K562 (cell line): Measurements from ENCODE around the gene IMP4. TPM values are rescaled to one million over a fixed set of nuclear protein-coding genes. Genes with fewer than 3 reads are reported as not detected.

ENCODE experiments used
- ARID1B ChIP-seq: fragments of 450-650 bp; IDR thresholded peaks from 2 replicates; pipeline ENCODE4 v1.6.1; 2016; ENCODE audit warnings: antibody characterized with exemption, mild to moderate bottlenecking, inconsistent platforms
- ATF1 ChIP-seq, 2 experiments: fragments of 450-650 bp in 1 of 2; IDR thresholded peaks; 2 replicates each; pipeline ENCODE4 v1.6.1; 2016; ENCODE audit warnings: missing compliant biosample characterization in 1 of 2, missing genetic modification characterization in 1 of 2
- CC2D1A ChIP-seq: fragments of 450-650 bp; IDR thresholded peaks from 2 replicates; pipeline ENCODE4 v1.6.1; 2017; ENCODE audit warnings: mild to moderate bottlenecking
- CREB1 ChIP-seq, 2 experiments: sonication (generic) in 1 of 2; formaldehyde crosslinking in 1 of 2; IDR thresholded peaks; 2 replicates each; pipeline versions ENCODE4 v1.6.1 to v1.8.0; 2012 to 2022; ENCODE audit warnings: inconsistent platforms in 1 of 2, mild to moderate bottlenecking in 1 of 2, missing genetic modification reagents in 1 of 2, moderate library complexity in 1 of 2
- E2F6 ChIP-seq, 2 experiments: IDR thresholded peaks; 2 replicates each; pipeline ENCODE4 v1.6.1; 2011; ENCODE audit warnings: borderline replicate concordance in 1 of 2, control low read depth in 1 of 2, low read depth in 1 of 2, low read length in 1 of 2, mild to moderate bottlenecking in 1 of 2, mixed read lengths in 1 of 2, moderate library complexity in 1 of 2; ENCODE audit not compliant: insufficient read depth in 1 of 2, insufficient read length in 1 of 2, poor library complexity in 1 of 2, severe bottlenecking in 1 of 2; ENCODE audit errors: extremely low read depth in 1 of 2
- ETV6 ChIP-seq, 3 experiments: fragments of 150-350 bp in 1 of 3; sonication (generic) in 1 of 3; formaldehyde crosslinking in 1 of 3; IDR thresholded peaks; 2 replicates each; pipeline versions ENCODE4 v1.6.1 to v1.8.0; 2014 to 2022; ENCODE audit warnings: borderline replicate concordance in 2 of 3, low read depth in 2 of 3, antibody characterized with exemption in 1 of 3, low read length in 1 of 3, mild to moderate bottlenecking in 1 of 3, missing genetic modification reagents in 1 of 3
- ILK ChIP-seq: fragments of 450-650 bp; IDR thresholded peaks from 2 replicates; pipeline ENCODE4 v1.6.1; 2016; ENCODE audit warnings: missing genetic modification characterization, low read depth, mild to moderate bottlenecking, missing compliant biosample characterization, moderate library complexity, borderline replicate concordance
- RAD51 ChIP-seq: fragments of 450-650 bp; IDR thresholded peaks from 2 replicates; pipeline ENCODE4 v1.7.1; 2016; ENCODE audit warnings: low read depth, mild to moderate bottlenecking, borderline replicate concordance
- RBM39 ChIP-seq: fragments of 200-400 bp; formaldehyde crosslinking; optimal IDR thresholded peaks from 2 replicates; pipeline ENCODE3; 2018; ENCODE audit warnings: low read depth, low read length
- RREB1 ChIP-seq: fragments of 250-450 bp; sonication (Bioruptor Pico); IDR thresholded peaks from 2 replicates; pipeline ENCODE4 v1.4.0; 2020
- polyA plus RNA-seq, 8 experiments: library from polyadenylated mRNA; depleted of rRNA in 4 of 8; stranded (reverse) in 5 of 8; unstranded in 3 of 8; fragments of >200 nt; fragmentation: Nextera tagmentation in 2 of 8; fragmentation: Illumina TruSeq in 1 of 8; extraction: Ambion mirVana in 2 of 8; extraction: Trizol in 1 of 8; gene quantifications; 2 replicates each; pipeline versions ENCODE4 v1.2.1 to v1.2.3, GENCODE V29; 2011 to 2014; ENCODE audit warnings: inconsistent platforms in 1 of 8, missing spikeins in 1 of 8
- total RNA-seq, 7 experiments: library from RNA; depleted of rRNA in 6 of 7; stranded (reverse); fragments of >200 nt in 6 of 7; fragmentation: Illumina TruSeq in 2 of 7; extraction: Trizol in 2 of 7; gene quantifications; 2 replicates each; pipeline versions ENCODE4 v1.2.1 to v1.2.3, GENCODE V29; 2011 to 2021; ENCODE audit warnings: low replicate concordance in 1 of 7
- TF ChIP-seq, protein P1 (sequence below): sonication (generic); formaldehyde crosslinking; IDR thresholded peaks from 2 replicates; pipeline ENCODE4 v1.9.0; 2022; ENCODE audit warnings: mild to moderate bottlenecking, missing genetic modification reagents
- TF ChIP-seq, protein P2 (sequence below): conservative IDR thresholded peaks from 2 replicates; pipeline ENCODE4 v1.6.1; 2011; ENCODE audit warnings: low read depth, mild to moderate bottlenecking, low read length; ENCODE audit not compliant: control insufficient read depth
- TF ChIP-seq, protein P3 (sequence below): fragments of 450-650 bp; formaldehyde crosslinking; IDR thresholded peaks from 2 replicates; pipeline ENCODE4 v1.4.0; 2022; ENCODE audit warnings: missing genetic modification characterization

The IMP4 gene
- total and polyA plus RNA-seq, 9 of the 15 experiments (the other 6 are each of a cell fraction or from before 2014, with no cell fraction given) = 35.4 to 209 (median 100.0) TPM

DNA sequence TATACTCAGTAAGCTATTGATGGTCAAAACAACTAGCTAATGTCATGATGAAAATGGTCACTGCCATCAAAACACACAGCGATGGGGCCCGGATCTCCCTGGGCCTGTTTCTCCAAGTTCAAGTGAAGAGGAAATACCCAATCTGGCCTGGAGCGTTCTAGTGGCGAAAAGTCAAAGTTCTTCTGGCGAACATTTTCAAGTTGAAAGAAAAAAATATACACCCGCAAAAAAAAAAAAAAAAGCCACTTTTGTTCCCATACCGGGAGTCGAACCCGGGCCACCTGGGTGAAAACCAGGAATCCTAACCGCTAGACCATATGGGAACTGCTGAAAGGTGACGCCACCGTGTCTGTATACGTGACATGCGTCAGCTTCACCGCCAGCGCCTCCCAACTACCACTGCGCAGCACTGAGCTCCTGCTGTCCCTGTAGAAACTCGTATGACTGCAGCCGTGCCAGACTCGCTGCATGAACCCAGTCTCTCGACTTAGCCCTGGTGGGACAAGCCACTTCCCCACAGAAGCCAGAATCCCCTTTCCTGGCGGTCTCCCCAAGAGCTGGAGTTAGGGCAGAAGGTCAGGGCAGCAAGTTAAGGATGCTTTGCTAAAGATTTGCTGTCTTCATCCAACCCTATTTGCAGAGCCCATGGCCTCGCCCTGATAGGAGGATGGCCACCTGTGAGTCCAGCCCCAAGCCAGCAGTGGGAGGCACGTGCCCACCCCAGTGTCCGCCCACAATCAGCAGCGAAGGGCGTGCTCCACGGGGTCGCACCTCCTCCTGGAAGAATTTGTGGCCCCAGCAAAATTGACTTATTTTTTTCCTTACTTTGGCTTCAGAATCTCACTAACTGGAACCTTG is 5.6 kb upstream of the IMP4 start (continued):
- TF ChIP-seq ETV6 (IDR thresholded peaks at IDR 0.05; ENCODE audit: borderline replicate concordance in 1 of 2, low read depth in 2 of 2, low read length in 1 of 2) = 0 out of 4 replicates have a peak, but pooled peaks of 1 of the 2 experiments have one; percentile 33
- TF ChIP-seq ETV6 (CRISPR knock-in tag; IDR thresholded peaks at IDR 0.05; ENCODE audit: borderline replicate concordance) = no peak
- no peak for TF ChIP-seq RBM39
- no peak for TF ChIP-seq ILK (tag)
- TF ChIP-seq E2F6 (IDR thresholded peaks at IDR 0.05; ENCODE audit: borderline replicate concordance in 1 of 2, extremely low read depth in 1 of 2, insufficient read depth in 1 of 2, insufficient read length in 1 of 2, low read depth in 1 of 2, low read length in 1 of 2, poor library complexity in 1 of 2, severe bottlenecking in 1 of 2) = peak; percentile 69 to 86
- no peak for TF ChIP-seq RREB1
- TF ChIP-seq, protein P1, sequence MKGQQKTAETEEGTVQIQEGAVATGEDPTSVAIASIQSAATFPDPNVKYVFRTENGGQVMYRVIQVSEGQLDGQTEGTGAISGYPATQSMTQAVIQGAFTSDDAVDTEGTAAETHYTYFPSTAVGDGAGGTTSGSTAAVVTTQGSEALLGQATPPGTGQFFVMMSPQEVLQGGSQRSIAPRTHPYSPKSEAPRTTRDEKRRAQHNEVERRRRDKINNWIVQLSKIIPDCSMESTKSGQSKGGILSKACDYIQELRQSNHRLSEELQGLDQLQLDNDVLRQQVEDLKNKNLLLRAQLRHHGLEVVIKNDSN (CRISPR knock-in tag) = peak; percentile 93
- TF ChIP-seq ATF1 (CRISPR knock-in tag; IDR thresholded peaks at IDR 0.05) = no peak
- peak; percentile 79 for TF ChIP-seq ATF1 (tag; IDR thresholded peaks at IDR 0.05)
- 0 out of 2 replicates have a peak, but pooled peaks have one; percentile 9 for TF ChIP-seq ARID1B
- TF ChIP-seq CC2D1A = 0 out of 2 replicates have a peak, but pooled peaks have one; percentile 12
- peak; percentile 80 for TF ChIP-seq RAD51
- TF ChIP-seq CREB1 (IDR thresholded peaks at IDR 0.05) = peak; percentile 67
- TF ChIP-seq CREB1 (CRISPR knock-in tag; IDR thresholded peaks at IDR 0.05) = no peak
- TF ChIP-seq, protein P2, sequence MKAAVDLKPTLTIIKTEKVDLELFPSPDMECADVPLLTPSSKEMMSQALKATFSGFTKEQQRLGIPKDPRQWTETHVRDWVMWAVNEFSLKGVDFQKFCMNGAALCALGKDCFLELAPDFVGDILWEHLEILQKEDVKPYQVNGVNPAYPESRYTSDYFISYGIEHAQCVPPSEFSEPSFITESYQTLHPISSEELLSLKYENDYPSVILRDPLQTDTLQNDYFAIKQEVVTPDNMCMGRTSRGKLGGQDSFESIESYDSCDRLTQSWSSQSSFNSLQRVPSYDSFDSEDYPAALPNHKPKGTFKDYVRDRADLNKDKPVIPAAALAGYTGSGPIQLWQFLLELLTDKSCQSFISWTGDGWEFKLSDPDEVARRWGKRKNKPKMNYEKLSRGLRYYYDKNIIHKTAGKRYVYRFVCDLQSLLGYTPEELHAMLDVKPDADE = peak; percentile 94
- TF ChIP-seq, protein P3, sequence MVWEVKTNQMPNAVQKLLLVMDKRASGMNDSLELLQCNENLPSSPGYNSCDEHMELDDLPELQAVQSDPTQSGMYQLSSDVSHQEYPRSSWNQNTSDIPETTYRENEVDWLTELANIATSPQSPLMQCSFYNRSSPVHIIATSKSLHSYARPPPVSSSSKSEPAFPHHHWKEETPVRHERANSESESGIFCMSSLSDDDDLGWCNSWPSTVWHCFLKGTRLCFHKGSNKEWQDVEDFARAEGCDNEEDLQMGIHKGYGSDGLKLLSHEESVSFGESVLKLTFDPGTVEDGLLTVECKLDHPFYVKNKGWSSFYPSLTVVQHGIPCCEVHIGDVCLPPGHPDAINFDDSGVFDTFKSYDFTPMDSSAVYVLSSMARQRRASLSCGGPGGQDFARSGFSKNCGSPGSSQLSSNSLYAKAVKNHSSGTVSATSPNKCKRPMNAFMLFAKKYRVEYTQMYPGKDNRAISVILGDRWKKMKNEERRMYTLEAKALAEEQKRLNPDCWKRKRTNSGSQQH (CRISPR knock-in tag) = peak; percentile 68; the same call in 1 of the 2 replicates
